IPS-15b (cell line): Measurements from ENCODE around the gene GLIPR1L1.
"Not testable (repeated sequence)": the region's sequence is repeated elsewhere in the genome, so short reads cannot be mapped to it uniquely, and the experiment has no call there.

Source experiments
- H3K27me3 ChIP-seq: one replicate; pipeline ENCODE4 v1.6.1; 2013; ENCODE audit warnings: low read length; ENCODE audit not compliant: control insufficient read depth, insufficient read depth
- H3K36me3 ChIP-seq: one replicate; pipeline ENCODE4 v1.6.1; 2013; ENCODE audit warnings: low read length; ENCODE audit not compliant: control insufficient read depth, insufficient read depth
- H3K4me1 ChIP-seq: one replicate; pipeline ENCODE4 v1.6.1; 2013; ENCODE audit warnings: mild to moderate bottlenecking, low read length; ENCODE audit not compliant: control insufficient read depth, insufficient read depth
- H3K4me3 ChIP-seq: one replicate; pipeline ENCODE4 v1.5.1; 2013; ENCODE audit warnings: low read depth, low read length
- H3K9ac ChIP-seq: one replicate; pipeline ENCODE4 v1.6.1; 2013; ENCODE audit warnings: low read depth, mild to moderate bottlenecking, low read length
- H3K9me3 ChIP-seq: one replicate; pipeline ENCODE4 v1.6.1; 2013; ENCODE audit warnings: mild to moderate bottlenecking, low read length; ENCODE audit not compliant: control insufficient read depth, insufficient read depth

Gene GLIPR1L1

GRCh38 chr12:75315518-75315917 lies 19.0 kb upstream of the GLIPR1L1 start:
- no peak overlapping the region for H3K4me3 ChIP-seq
- H3K36me3 ChIP-seq: no peaks in the 10 kb centered on the region
- no peaks in the 10 kb centered on the region for H3K9me3 ChIP-seq
- no peaks in the 10 kb centered on the region for H3K4me1 ChIP-seq
- no peaks in the 10 kb centered on the region for H3K27me3 ChIP-seq
- H3K9ac ChIP-seq: no peak overlapping the region

- H3K9me3 ChIP-seq: no peaks in the 10 kb centered on the region
- H3K4me1 ChIP-seq: no peaks in the 10 kb centered on the region
- H3K36me3 ChIP-seq: no peaks in the 10 kb centered on the region
- H3K9ac ChIP-seq: no peak overlapping the region
- H3K27me3 ChIP-seq: no peaks in the 10 kb centered on the region
- no peak overlapping the region for H3K4me3 ChIP-seq
These were observed 16.7 kb upstream of the GLIPR1L1 start for GRCh38 chr12:75317784-75318183.

- Histone ChIP-seq H3K4me1 (no peaks in the 10 kb centered on the region), H3K4me3 (no peak overlapping the region)
These were observed 12.0 kb upstream of the GLIPR1L1 start for GRCh38 chr12:75322464-75322863.

GRCh38 chr12:75323663-75324062 lies 10.8 kb upstream of the GLIPR1L1 start:
- H3K9ac ChIP-seq: no peak overlapping the region
- no peaks in the 10 kb centered on the region for H3K36me3 ChIP-seq
- H3K4me1 ChIP-seq: no peaks in the 10 kb centered on the region
- no peak overlapping the region for H3K4me3 ChIP-seq
- no peaks in the 10 kb centered on the region for H3K9me3 ChIP-seq
- no peaks in the 10 kb centered on the region for H3K27me3 ChIP-seq

More at GRCh38 chr12:75322464-75322863, 12.0 kb upstream of the GLIPR1L1 start:
- Histone ChIP-seq H3K36me3 (no peaks in the 10 kb centered on the region), H3K9me3 (no peaks in the 10 kb centered on the region), H3K27me3 (no peaks in the 10 kb centered on the region), H3K9ac (no peak overlapping the region)

- H3K9me3 ChIP-seq: no peaks in the 10 kb centered on the region
- H3K9ac ChIP-seq: no peak overlapping the region
- H3K4me3 ChIP-seq: no peak overlapping the region
- no peaks in the 10 kb centered on the region for H3K36me3 ChIP-seq
- H3K4me1 ChIP-seq: no peaks in the 10 kb centered on the region
- no peaks in the 10 kb centered on the region for H3K27me3 ChIP-seq
These were observed 6.8 kb upstream of the GLIPR1L1 start for GRCh38 chr12:75327642-75328041.

GRCh38 chr12:75329918-75330826 lies 4.3 kb upstream of the GLIPR1L1 start, which contains the start of gene CAPS2:
Gene CAPS2 (minus strand): TSS chr12:75330324. CDS start chr12:75326498, 3,826 bp downstream.
- Histone ChIP-seq H3K36me3 (no peaks in the 10 kb centered on the region), H3K9me3 (no peaks in the 10 kb centered on the region), H3K9ac (peak within 1 kb of the TSS; percentile 38), H3K4me1 (no peaks in the 10 kb centered on the region), H3K4me3 (peak within 1 kb of the TSS; percentile 81), H3K27me3 (no peaks in the 10 kb centered on the region)

- Histone ChIP-seq H3K4me1 (no peaks in the 10 kb centered on the region), H3K36me3 (no peaks in the 10 kb centered on the region), H3K27me3 (no peaks in the 10 kb centered on the region), H3K4me3 (no peak overlapping the region), H3K9ac (no peak overlapping the region), H3K9me3 (no peaks in the 10 kb centered on the region)
These were observed 3.4 kb downstream of the GLIPR1L1 start for GRCh38 chr12:75337905-75338304.

- Histone ChIP-seq H3K36me3 (no peaks in the 10 kb centered on the region), H3K9ac (no peak overlapping the region), H3K4me1 (no peaks in the 10 kb centered on the region), H3K9me3 (no peaks in the 10 kb centered on the region), H3K4me3 (no peak overlapping the region), H3K27me3 (no peaks in the 10 kb centered on the region)
These were observed 7.4 kb downstream of the GLIPR1L1 start for GRCh38 chr12:75341873-75342272.

GRCh38 chr12:75345531-75345930 lies 11.1 kb downstream of the GLIPR1L1 start:
- Histone ChIP-seq H3K4me1 (no peaks in the 10 kb centered on the region), H3K36me3 (no peaks in the 10 kb centered on the region), H3K9ac (no peak overlapping the region), H3K27me3 (no peaks in the 10 kb centered on the region), H3K4me3 (no peak overlapping the region), H3K9me3 (no peaks in the 10 kb centered on the region)

GRCh38 chr12:75346215-75346614 lies 11.7 kb downstream of the GLIPR1L1 start:
- not testable (repeated sequence) for H3K4me3 ChIP-seq, H3K9ac ChIP-seq, H3K36me3 ChIP-seq, H3K9me3 ChIP-seq, H3K4me1 ChIP-seq, H3K27me3 ChIP-seq

GRCh38 chr12:75349946-75350345 lies 15.5 kb downstream of the GLIPR1L1 start:
- Histone ChIP-seq H3K4me1 (no peaks in the 10 kb centered on the region), H3K9me3 (no peaks in the 10 kb centered on the region), H3K9ac (no peak overlapping the region), H3K36me3 (no peaks in the 10 kb centered on the region), H3K4me3 (no peak overlapping the region), H3K27me3 (no peaks in the 10 kb centered on the region)

GRCh38 chr12:75350413-75350812 lies 15.9 kb downstream of the GLIPR1L1 start:
- Histone ChIP-seq H3K9ac (no peak overlapping the region), H3K9me3 (no peaks in the 10 kb centered on the region), H3K27me3 (no peaks in the 10 kb centered on the region), H3K36me3 (no peaks in the 10 kb centered on the region), H3K4me3 (no peak overlapping the region), H3K4me1 (no peaks in the 10 kb centered on the region)
